ENCODE results near the gene SLC35F1. TPM values are rescaled to one million over a fixed set of nuclear protein-coding genes. Genes with fewer than 3 reads are reported as not detected.
"Not testable (repeated sequence)": the region's sequence is repeated elsewhere in the genome, so short reads cannot be mapped to it uniquely, and the experiment has no call there.

Gene SLC35F1
- total RNA-seq, 1 experiment from 2014 or later, result not detected

DNA sequence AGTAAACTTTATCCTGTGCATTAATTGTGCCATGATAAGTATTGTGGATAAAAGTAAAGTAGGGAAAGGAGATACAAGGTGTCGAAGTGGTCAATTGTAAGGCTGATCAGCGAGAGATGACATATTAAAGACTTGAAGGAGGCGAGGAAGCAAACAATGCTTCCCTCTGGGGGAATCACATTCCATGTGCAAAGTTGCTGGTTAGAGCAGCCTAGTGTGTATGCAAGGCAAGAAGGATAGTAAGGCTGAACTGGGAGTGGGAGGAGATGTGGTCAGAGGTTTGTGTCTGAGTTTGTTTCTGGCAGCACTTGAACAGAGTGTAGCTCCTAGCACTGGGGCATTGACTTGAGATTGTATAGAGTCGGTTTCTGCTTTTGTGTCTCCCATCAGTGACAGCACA, 122.9 kb downstream of the SLC35F1 start:
- Histone ChIP-seq H4K20me1 (ENCODE audit: insufficient read depth) (no peaks in the 10 kb centered on the region), H3K79me2 (ENCODE audit: low read depth) (no peaks in the 10 kb centered on the region), H3K27me3 (ENCODE audit: insufficient read depth, low read depth) (no peaks in the 10 kb centered on the region), H3F3A (ENCODE audit: insufficient read depth, low read depth) (no peaks in the 10 kb centered on the region), H3K9me3 (ENCODE audit: insufficient read depth, low read depth) (no peaks in the 10 kb centered on the region), H2AFZ (no peak overlapping the region), H3K9me2 (ENCODE audit: insufficient read depth) (no peaks in the 10 kb centered on the region), H3K4me3 (no peak overlapping the region), H3K4me1 (replicated peaks; ENCODE audit: insufficient read depth) (no peaks in the 10 kb centered on the region), H3K36me3 (ENCODE audit: low read depth) (no peaks in the 10 kb centered on the region), H3K27ac (no peak overlapping the region), H3K4me2 (no peak overlapping the region)
- POLR2A ChIA-PET (ENCODE audit: unreplicated experiment), result no interaction called here
- BruUV-seq (replicated peaks), result no TSS peak
- CTCF ChIA-PET, result no interaction called here
- DNase-seq, result no peak
- intact Hi-C loops (cut with micrococcal nuclease; ENCODE audit: unreplicated experiment), result no loop called here
- TF ChIP-seq, protein P1, sequence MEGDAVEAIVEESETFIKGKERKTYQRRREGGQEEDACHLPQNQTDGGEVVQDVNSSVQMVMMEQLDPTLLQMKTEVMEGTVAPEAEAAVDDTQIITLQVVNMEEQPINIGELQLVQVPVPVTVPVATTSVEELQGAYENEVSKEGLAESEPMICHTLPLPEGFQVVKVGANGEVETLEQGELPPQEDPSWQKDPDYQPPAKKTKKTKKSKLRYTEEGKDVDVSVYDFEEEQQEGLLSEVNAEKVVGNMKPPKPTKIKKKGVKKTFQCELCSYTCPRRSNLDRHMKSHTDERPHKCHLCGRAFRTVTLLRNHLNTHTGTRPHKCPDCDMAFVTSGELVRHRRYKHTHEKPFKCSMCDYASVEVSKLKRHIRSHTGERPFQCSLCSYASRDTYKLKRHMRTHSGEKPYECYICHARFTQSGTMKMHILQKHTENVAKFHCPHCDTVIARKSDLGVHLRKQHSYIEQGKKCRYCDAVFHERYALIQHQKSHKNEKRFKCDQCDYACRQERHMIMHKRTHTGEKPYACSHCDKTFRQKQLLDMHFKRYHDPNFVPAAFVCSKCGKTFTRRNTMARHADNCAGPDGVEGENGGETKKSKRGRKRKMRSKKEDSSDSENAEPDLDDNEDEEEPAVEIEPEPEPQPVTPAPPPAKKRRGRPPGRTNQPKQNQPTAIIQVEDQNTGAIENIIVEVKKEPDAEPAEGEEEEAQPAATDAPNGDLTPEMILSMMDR (conservative IDR thresholded peaks at IDR 0.05), result no peak
- no peak for TF ChIP-seq EZH2 (IDR thresholded peaks at IDR 0.05; ENCODE audit: low read depth)

GRCh38 chr6:118037479-118037878, 130.4 kb downstream of the SLC35F1 start:
- H3K4me3 ChIP-seq; CTCF ChIA-PET; intact Hi-C loops (cut with micrococcal nuclease; ENCODE audit: unreplicated experiment); H4K20me1 ChIP-seq (ENCODE audit: insufficient read depth); POLR2A ChIA-PET (ENCODE audit: unreplicated experiment); H3F3A ChIP-seq (ENCODE audit: insufficient read depth, low read depth); H3K79me2 ChIP-seq (ENCODE audit: low read depth); H3K36me3 ChIP-seq (ENCODE audit: low read depth); H3K9me3 ChIP-seq (ENCODE audit: insufficient read depth, low read depth); H3K4me1 ChIP-seq (replicated peaks; ENCODE audit: insufficient read depth); BruUV-seq (replicated peaks); DNase-seq; H3K9me2 ChIP-seq (ENCODE audit: insufficient read depth); H3K27ac ChIP-seq; H3K27me3 ChIP-seq (ENCODE audit: insufficient read depth, low read depth); H3K4me2 ChIP-seq; H2AFZ ChIP-seq: not testable (repeated sequence)

DNA sequence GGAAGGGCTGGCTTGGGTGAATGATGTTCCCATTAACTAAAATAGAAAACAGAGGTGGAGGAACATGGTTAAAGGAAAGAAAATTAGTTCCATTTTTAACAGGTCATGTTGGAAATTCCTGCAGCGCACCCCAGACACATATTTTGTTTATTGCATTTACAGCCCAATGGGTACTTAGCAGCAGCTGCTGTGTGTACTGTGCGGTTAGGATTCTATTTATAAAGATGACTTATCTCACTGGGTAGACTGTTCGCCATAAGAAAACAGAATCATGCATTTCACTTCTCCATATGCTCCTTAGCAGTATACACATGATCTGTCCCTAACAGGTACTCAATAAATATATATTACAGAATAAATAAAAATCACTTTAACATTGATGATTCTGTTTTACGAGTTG, 135.8 kb downstream of the SLC35F1 start:
- Histone ChIP-seq H3K9me3 (ENCODE audit: insufficient read depth, low read depth) (no peaks in the 10 kb centered on the region), H3K4me3 (no peak overlapping the region), H3K27ac (no peak overlapping the region), H2AFZ (no peak overlapping the region), H3K79me2 (ENCODE audit: low read depth) (no peaks in the 10 kb centered on the region), H3K27me3 (ENCODE audit: insufficient read depth, low read depth) (no peaks in the 10 kb centered on the region), H3K4me2 (no peak overlapping the region), H3K9me2 (ENCODE audit: insufficient read depth) (no peaks in the 10 kb centered on the region), H4K20me1 (ENCODE audit: insufficient read depth) (no peaks in the 10 kb centered on the region), H3K36me3 (ENCODE audit: low read depth) (no peaks in the 10 kb centered on the region), H3F3A (ENCODE audit: insufficient read depth, low read depth) (no peaks in the 10 kb centered on the region), H3K4me1 (replicated peaks; ENCODE audit: insufficient read depth) (no peaks in the 10 kb centered on the region)
- intact Hi-C loops (cut with micrococcal nuclease; ENCODE audit: unreplicated experiment), result no loop called here
- CTCF ChIA-PET, result no interaction called here
- POLR2A ChIA-PET (ENCODE audit: unreplicated experiment), result no interaction called here
- TF ChIP-seq EZH2 (IDR thresholded peaks at IDR 0.05; ENCODE audit: low read depth), result no peak
- TF ChIP-seq, protein P1 (conservative IDR thresholded peaks at IDR 0.05), result no peak
- no TSS peak for BruUV-seq (replicated peaks)
- DNase-seq, result no peak

- TF ChIP-seq, protein P1 (conservative IDR thresholded peaks at IDR 0.05), result no peak
- TF ChIP-seq EZH2 (IDR thresholded peaks at IDR 0.05; ENCODE audit: low read depth), result no peak
- POLR2A ChIA-PET (ENCODE audit: unreplicated experiment), result no interaction called here
- no TSS peak for BruUV-seq (replicated peaks)
Measured at GRCh38 chr6:118044275-118044674, 137.2 kb downstream of the SLC35F1 start.

More at GRCh38 chr6:118044275-118044674, 137.2 kb downstream of the SLC35F1 start:
- H3K36me3 ChIP-seq (ENCODE audit: low read depth), result no peaks in the 10 kb centered on the region
- intact Hi-C loops (cut with micrococcal nuclease; ENCODE audit: unreplicated experiment), result no loop called here
- no peaks in the 10 kb centered on the region for H3F3A ChIP-seq (ENCODE audit: insufficient read depth, low read depth)
- no peaks in the 10 kb centered on the region for H3K4me1 ChIP-seq (replicated peaks; ENCODE audit: insufficient read depth)
- no peaks in the 10 kb centered on the region for H3K9me2 ChIP-seq (ENCODE audit: insufficient read depth)
- H3K9me3 ChIP-seq (ENCODE audit: insufficient read depth, low read depth), result no peaks in the 10 kb centered on the region
- CTCF ChIA-PET, result no interaction called here
- no peak overlapping the region for H3K27ac ChIP-seq
- no peak for DNase-seq
- no peak overlapping the region for H3K4me3 ChIP-seq
- no peak overlapping the region for H3K4me2 ChIP-seq
- no peaks in the 10 kb centered on the region for H4K20me1 ChIP-seq (ENCODE audit: insufficient read depth)
- no peaks in the 10 kb centered on the region for H3K79me2 ChIP-seq (ENCODE audit: low read depth)
- no peak overlapping the region for H2AFZ ChIP-seq
- H3K27me3 ChIP-seq (ENCODE audit: insufficient read depth, low read depth), result no peaks in the 10 kb centered on the region

Data from PC-9 (cell line).